ENCODE data around the gene SETD3. TPM values are rescaled to one million over a fixed set of nuclear protein-coding genes. Genes with fewer than 3 reads are reported as not detected.
A peak's percentile ranks its signal among the peaks of the same experiment; 100 is the strongest.

SETD3 gene
- total and polyA plus RNA-seq, 2 experiments from 2014 or later: 40.7 to 68.0 TPM

DNA sequence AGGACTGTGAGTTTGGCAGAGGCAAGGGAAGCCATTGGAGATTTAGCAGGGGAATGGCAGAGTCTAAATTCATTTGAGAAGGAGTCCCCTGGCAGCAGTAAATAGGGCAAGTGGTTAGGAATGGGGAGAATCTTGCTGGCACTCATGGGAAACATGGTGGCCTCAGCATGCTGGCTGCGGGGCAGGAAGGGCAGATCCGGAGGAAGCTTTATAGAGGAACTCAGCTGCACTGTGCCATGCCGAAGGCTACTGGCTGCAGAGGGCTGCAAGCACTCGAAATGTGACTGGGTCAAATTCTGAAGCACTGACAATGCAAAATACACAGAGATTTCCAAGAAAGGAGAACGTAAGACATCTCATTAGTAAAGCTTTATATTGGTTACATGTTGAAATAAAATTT lies 24.4 kb upstream of the SETD3 start:
- Histone ChIP-seq H3K27ac (ENCODE audit: low read depth) (peak overlapping the region; percentile 55; the same call in 1 of the 2 replicates), H3K4me1 (ENCODE audit: insufficient read depth) (peaks cover 23% of the 10 kb centered on the region), H4K20me1 (replicated peaks; ENCODE audit: insufficient read depth) (peaks cover 3% of the 10 kb centered on the region; the same call in 1 of the 2 replicates), H3K4me3 (no peak overlapping the region), H3K27me3 (ENCODE audit: insufficient read depth) (no peaks in the 10 kb centered on the region), H3F3A (replicated peaks; ENCODE audit: low read depth) (peaks cover 11% of the 10 kb centered on the region; the same call in 1 of the 2 replicates), H3K9me2 (ENCODE audit: insufficient read depth) (no peaks in the 10 kb centered on the region), H3K36me3 (ENCODE audit: insufficient read depth) (peaks cover 42% of the 10 kb centered on the region), H3K4me2 (no peak overlapping the region), H2AFZ (no peak overlapping the region), H3K79me2 (replicated peaks; ENCODE audit: insufficient read depth) (no peaks in the 10 kb centered on the region)
- no peak overlapping the region for H3K4me3 Mint-ChIP-seq
- TF ChIP-seq, protein P1, sequence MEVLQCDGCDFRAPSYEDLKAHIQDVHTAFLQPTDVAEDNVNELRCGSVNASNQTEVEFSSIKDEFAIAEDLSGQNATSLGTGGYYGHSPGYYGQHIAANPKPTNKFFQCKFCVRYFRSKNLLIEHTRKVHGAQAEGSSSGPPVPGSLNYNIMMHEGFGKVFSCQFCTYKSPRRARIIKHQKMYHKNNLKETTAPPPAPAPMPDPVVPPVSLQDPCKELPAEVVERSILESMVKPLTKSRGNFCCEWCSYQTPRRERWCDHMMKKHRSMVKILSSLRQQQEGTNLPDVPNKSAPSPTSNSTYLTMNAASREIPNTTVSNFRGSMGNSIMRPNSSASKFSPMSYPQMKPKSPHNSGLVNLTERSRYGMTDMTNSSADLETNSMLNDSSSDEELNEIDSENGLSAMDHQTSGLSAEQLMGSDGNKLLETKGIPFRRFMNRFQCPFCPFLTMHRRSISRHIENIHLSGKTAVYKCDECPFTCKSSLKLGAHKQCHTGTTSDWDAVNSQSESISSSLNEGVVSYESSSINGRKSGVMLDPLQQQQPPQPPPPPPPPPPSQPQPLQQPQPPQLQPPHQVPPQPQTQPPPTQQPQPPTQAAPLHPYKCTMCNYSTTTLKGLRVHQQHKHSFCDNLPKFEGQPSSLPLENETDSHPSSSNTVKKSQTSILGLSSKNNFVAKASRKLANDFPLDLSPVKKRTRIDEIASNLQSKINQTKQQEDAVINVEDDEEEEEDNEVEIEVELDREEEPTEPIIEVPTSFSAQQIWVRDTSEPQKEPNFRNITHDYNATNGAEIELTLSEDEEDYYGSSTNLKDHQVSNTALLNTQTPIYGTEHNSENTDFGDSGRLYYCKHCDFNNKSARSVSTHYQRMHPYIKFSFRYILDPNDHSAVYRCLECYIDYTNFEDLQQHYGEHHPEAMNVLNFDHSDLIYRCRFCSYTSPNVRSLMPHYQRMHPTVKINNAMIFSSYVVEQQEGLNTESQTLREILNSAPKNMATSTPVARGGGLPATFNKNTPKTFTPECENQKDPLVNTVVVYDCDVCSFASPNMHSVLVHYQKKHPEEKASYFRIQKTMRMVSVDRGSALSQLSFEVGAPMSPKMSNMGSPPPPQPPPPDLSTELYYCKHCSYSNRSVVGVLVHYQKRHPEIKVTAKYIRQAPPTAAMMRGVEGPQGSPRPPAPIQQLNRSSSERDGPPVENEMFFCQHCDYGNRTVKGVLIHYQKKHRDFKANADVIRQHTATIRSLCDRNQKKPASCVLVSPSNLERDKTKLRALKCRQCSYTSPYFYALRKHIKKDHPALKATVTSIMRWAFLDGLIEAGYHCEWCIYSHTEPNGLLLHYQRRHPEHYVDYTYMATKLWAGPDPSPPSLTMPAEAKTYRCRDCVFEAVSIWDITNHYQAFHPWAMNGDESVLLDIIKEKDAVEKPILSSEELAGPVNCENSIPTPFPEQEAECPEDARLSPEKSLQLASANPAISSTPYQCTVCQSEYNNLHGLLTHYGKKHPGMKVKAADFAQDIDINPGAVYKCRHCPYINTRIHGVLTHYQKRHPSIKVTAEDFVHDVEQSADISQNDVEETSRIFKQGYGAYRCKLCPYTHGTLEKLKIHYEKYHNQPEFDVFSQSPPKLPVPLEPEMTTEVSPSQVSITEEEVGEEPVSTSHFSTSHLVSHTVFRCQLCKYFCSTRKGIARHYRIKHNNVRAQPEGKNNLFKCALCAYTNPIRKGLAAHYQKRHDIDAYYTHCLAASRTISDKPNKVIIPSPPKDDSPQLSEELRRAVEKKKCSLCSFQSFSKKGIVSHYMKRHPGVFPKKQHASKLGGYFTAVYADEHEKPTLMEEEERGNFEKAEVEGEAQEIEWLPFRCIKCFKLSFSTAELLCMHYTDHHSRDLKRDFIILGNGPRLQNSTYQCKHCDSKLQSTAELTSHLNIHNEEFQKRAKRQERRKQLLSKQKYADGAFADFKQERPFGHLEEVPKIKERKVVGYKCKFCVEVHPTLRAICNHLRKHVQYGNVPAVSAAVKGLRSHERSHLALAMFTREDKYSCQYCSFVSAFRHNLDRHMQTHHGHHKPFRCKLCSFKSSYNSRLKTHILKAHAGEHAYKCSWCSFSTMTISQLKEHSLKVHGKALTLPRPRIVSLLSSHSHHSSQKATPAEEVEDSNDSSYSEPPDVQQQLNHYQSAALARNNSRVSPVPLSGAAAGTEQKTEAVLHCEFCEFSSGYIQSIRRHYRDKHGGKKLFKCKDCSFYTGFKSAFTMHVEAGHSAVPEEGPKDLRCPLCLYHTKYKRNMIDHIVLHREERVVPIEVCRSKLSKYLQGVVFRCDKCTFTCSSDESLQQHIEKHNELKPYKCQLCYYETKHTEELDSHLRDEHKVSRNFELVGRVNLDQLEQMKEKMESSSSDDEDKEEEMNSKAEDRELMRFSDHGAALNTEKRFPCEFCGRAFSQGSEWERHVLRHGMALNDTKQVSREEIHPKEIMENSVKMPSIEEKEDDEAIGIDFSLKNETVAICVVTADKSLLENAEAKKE (CRISPR knock-in tag; IDR thresholded peaks at IDR 0.05): no peak
- TF ChIP-seq JUNB (IDR thresholded peaks at IDR 0.05; ENCODE audit: unreplicated experiment) (no peak), STAT1 (IDR thresholded peaks at IDR 0.05; ENCODE audit: unreplicated experiment) (no peak), EZH2phosphoT487 (IDR thresholded peaks at IDR 0.05; ENCODE audit: unreplicated experiment) (no peak), POLR2AphosphoS5 (IDR thresholded peaks at IDR 0.05; ENCODE audit: low read depth) (no peak), CREB1 (CRISPR knock-in tag; IDR thresholded peaks at IDR 0.05; ENCODE audit: low read depth) (no peak), CTCF (conservative IDR thresholded peaks at IDR 0.05; ENCODE audit: low read depth in 2 of 2) (no peak), ZNF114 (CRISPR knock-in tag; IDR thresholded peaks at IDR 0.05) (no peak), ZNF331 (CRISPR knock-in tag; IDR thresholded peaks at IDR 0.05; ENCODE audit: low read depth) (no peak), EZH2 (IDR thresholded peaks at IDR 0.05; ENCODE audit: low read depth, unreplicated experiment) (no peak), REST (IDR thresholded peaks at IDR 0.05; ENCODE audit: unreplicated experiment) (no peak), NANOG (IDR thresholded peaks at IDR 0.05; ENCODE audit: borderline replicate concordance) (no peak)
- TF ChIP-seq, protein P2, sequence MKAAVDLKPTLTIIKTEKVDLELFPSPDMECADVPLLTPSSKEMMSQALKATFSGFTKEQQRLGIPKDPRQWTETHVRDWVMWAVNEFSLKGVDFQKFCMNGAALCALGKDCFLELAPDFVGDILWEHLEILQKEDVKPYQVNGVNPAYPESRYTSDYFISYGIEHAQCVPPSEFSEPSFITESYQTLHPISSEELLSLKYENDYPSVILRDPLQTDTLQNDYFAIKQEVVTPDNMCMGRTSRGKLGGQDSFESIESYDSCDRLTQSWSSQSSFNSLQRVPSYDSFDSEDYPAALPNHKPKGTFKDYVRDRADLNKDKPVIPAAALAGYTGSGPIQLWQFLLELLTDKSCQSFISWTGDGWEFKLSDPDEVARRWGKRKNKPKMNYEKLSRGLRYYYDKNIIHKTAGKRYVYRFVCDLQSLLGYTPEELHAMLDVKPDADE (IDR thresholded peaks at IDR 0.05): no peak
- H3K4me1 Mint-ChIP-seq: peaks cover 18% of the 10 kb centered on the region
- H3K9me3 Mint-ChIP-seq: no peaks in the 10 kb centered on the region
- no peak overlapping the region; the same call in 1 of the 2 replicates for H3K27ac Mint-ChIP-seq
- ATAC-seq (no peak), DNase-seq (ENCODE audit: low spot score) (no peak)
- H3K36me3 Mint-ChIP-seq (ENCODE audit: low read depth): peaks cover 79% of the 10 kb centered on the region
- H3K27me3 Mint-ChIP-seq (ENCODE audit: insufficient read depth, low read depth, poor library complexity): peaks cover 4% of the 10 kb centered on the region
